ENCODE results near the gene TRAPPC12. TPM values are rescaled to one million over a fixed set of nuclear protein-coding genes. Genes with fewer than 3 reads are reported as not detected.

Gene TRAPPC12
- total RNA-seq, 1 experiment from 2014 or later, result 86.0 TPM

- Histone ChIP-seq H4K20me1 (ENCODE audit: control insufficient read depth, insufficient read depth, insufficient read length) (no peaks in the 10 kb centered on the region), H3K79me1 (ENCODE audit: insufficient read depth, low read depth, low read length, poor library complexity, severe bottlenecking) (no peaks in the 10 kb centered on the region), H3K9me3 (ENCODE audit: control insufficient read depth, low read depth, low read length) (no peaks in the 10 kb centered on the region), H3K4me1 (ENCODE audit: insufficient read depth, low read length) (no peaks in the 10 kb centered on the region), H3K18ac (ENCODE audit: insufficient read length, low read depth, low read length) (no peak overlapping the region), H3K27ac (ENCODE audit: insufficient read length, low read depth, low read length) (no peak overlapping the region), H3K14ac (ENCODE audit: insufficient read depth, low read length) (no peak overlapping the region), H3T11ph (ENCODE audit: low read length) (no peak overlapping the region), H4K91ac (ENCODE audit: insufficient read length, low read depth, low read length) (no peak overlapping the region), H3K4ac (ENCODE audit: low read depth, low read length) (no peak overlapping the region), H2BK20ac (ENCODE audit: low read depth, low read length, poor library complexity, severe bottlenecking) (no peak overlapping the region), H2BK15ac (ENCODE audit: low read depth, low read length) (no peak overlapping the region), H4K5ac (ENCODE audit: insufficient read length, low read depth, low read length) (no peak overlapping the region), H2BK12ac (ENCODE audit: insufficient read length, low read depth, low read length) (no peak overlapping the region), H2AK5ac (ENCODE audit: insufficient read length, low read length) (no peak overlapping the region), H2BK5ac (ENCODE audit: insufficient read length, low read length) (no peak overlapping the region), H3K9ac (ENCODE audit: extremely low read depth, insufficient read length, low read length) (no peak overlapping the region), H3K79me2 (ENCODE audit: insufficient read depth, low read length) (no peaks in the 10 kb centered on the region), H3K23ac (ENCODE audit: insufficient read length, low read depth, low read length) (no peak overlapping the region), H2BK120ac (ENCODE audit: low read depth, low read length, poor library complexity, severe bottlenecking) (no peak overlapping the region), H2AFZ (ENCODE audit: low read length) (no peak overlapping the region), H4K8ac (replicated peaks; ENCODE audit: insufficient read length, low read depth, low read length) (no peak overlapping the region), H3K4me2 (ENCODE audit: insufficient read depth, insufficient read length, low read length) (no peak overlapping the region), H3K27me3 (ENCODE audit: insufficient read depth, low read length) (no peaks in the 10 kb centered on the region), H3K56ac (ENCODE audit: insufficient read length, low read depth, low read length) (no peak overlapping the region), H3K23me2 (ENCODE audit: insufficient read length, low read depth, low read length, poor library complexity, severe bottlenecking) (no peaks in the 10 kb centered on the region)
- peak overlapping the region in 1 of 3 experiments; percentile 88; a peak in 2 of 7 replicates for H3K27ac Mint-ChIP-seq
- WGBS (ENCODE audit: extremely low coverage, insufficient read length, low lambda C conversion rate), result no CpG with 5 or more reads among the region's 30 CpGs
- no peaks in the 10 kb centered on the region; the same call in 1 of the 2 replicates for H3K27me3 Mint-ChIP-seq (ENCODE audit: low read depth)
- H3K9me3 Mint-ChIP-seq, result no peaks in the 10 kb centered on the region
- TF ChIP-seq CTCF (conservative IDR thresholded peaks at IDR 0.05), result no peak
- DNase-seq, result peak; percentile 18
- no peak overlapping the region for H3K4me3 Mint-ChIP-seq
- peaks cover 15 to 26% (median 24%) of the 10 kb centered on the region in 3 experiments for H3K36me3 Mint-ChIP-seq (ENCODE audit: insufficient read depth in 1 of 3, low read depth in 3 of 3)
- H3K4me1 Mint-ChIP-seq, result peaks cover 14 to 23% of the 10 kb centered on the region in 2 experiments
These were observed 78.3 kb downstream of the TRAPPC12 start for GRCh38 chr2:3457524-3458395.

All from H9 (cell line).